ENCODE measurements around the gene SNCB. TPM values are rescaled to one million over a fixed set of nuclear protein-coding genes. Genes with fewer than 3 reads are reported as not detected.

SNCB gene
- total and polyA plus RNA-seq, 2 donors from 2014 or later: not detected

DNA sequence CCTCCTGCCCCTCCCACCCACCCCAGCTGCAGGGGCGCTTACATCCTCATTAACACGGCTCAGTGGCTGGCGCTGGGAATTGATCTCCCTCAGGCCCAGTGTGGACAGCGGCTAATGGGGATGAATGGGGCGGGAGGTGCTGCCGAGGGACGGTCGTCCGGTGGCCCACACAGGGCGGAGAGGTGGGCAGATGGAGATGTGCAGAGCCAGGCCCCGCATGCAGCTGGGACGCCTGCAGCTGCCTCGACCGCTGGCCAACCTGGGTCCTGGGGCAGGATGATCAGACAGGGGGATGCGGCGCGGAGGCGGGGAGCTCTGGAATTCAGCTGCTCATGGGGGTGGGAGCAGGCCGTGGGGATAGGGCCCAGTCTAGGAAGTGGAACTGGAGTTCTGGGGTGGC lies 34.6 kb upstream of the SNCB start:
- H3K27me3 ChIP-seq (ENCODE audit: control insufficient read depth, insufficient read depth, low read length): no peaks in the 10 kb centered on the region
- H3K4me1 ChIP-seq (ENCODE audit: control insufficient read depth in 2 of 3, insufficient read depth in 2 of 3, low read depth in 1 of 3, low read length in 3 of 3): peaks cover 0 to 4% (median 0%) of the 10 kb centered on the region in 3 donors
- TF ChIP-seq, protein P1, sequence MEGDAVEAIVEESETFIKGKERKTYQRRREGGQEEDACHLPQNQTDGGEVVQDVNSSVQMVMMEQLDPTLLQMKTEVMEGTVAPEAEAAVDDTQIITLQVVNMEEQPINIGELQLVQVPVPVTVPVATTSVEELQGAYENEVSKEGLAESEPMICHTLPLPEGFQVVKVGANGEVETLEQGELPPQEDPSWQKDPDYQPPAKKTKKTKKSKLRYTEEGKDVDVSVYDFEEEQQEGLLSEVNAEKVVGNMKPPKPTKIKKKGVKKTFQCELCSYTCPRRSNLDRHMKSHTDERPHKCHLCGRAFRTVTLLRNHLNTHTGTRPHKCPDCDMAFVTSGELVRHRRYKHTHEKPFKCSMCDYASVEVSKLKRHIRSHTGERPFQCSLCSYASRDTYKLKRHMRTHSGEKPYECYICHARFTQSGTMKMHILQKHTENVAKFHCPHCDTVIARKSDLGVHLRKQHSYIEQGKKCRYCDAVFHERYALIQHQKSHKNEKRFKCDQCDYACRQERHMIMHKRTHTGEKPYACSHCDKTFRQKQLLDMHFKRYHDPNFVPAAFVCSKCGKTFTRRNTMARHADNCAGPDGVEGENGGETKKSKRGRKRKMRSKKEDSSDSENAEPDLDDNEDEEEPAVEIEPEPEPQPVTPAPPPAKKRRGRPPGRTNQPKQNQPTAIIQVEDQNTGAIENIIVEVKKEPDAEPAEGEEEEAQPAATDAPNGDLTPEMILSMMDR (IDR thresholded peaks at IDR 0.05; ENCODE audit: borderline replicate concordance, extremely low read depth, insufficient read depth): no peak
- DNase-seq (peak in 1 of 5 donors; percentile 69), FAIRE-seq (no peak)
- intact Hi-C loops (cut with DNase I): no loop called here
- H3K27ac ChIP-seq (ENCODE audit: low read depth in 2 of 2, low read length in 2 of 2): no peak overlapping the region
- no peak overlapping the region for H3K4me3 ChIP-seq (ENCODE audit: low read length in 3 of 3)
- H3K9me3 ChIP-seq (ENCODE audit: control insufficient read depth in 2 of 3, insufficient read depth in 1 of 3, low read length in 3 of 3): no peaks in the 10 kb centered on the region
- H3K36me3 ChIP-seq (ENCODE audit: control insufficient read depth in 2 of 3, insufficient read depth in 3 of 3, low read length in 3 of 3): no peaks in the 10 kb centered on the region
- no peak overlapping the region for H3K9ac ChIP-seq (ENCODE audit: low read length in 3 of 3)

DNA sequence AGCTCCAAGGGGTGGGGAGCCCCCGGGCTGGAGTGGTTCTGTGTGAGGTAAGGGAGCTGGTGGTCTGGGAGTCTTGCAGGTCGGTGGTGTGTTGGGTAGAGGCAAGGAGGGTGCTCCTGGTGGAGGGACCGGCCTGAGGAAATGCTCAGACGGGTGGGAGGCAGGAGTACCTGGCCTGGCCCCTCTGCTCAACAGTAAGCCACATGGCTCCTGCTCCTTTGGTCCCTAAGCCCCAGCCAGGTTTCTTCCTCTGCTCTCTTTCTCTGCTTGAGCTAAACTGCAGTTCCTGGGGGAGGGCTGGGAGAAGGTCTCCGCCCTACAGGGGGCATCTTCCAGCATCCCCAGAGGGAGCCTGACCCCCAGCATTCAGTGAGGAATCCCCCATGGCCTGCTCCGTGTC lies 34.1 kb upstream of the SNCB start:
- FAIRE-seq (no peak), DNase-seq (peak in 1 of 5 donors; percentile 41)
- Histone ChIP-seq H3K27me3 (ENCODE audit: control insufficient read depth, insufficient read depth, low read length) (no peaks in the 10 kb centered on the region), H3K36me3 (ENCODE audit: control insufficient read depth in 2 of 3, insufficient read depth in 3 of 3, low read length in 3 of 3) (no peaks in the 10 kb centered on the region), H3K4me3 (ENCODE audit: low read length in 3 of 3) (no peak overlapping the region), H3K27ac (ENCODE audit: low read depth in 2 of 2, low read length in 2 of 2) (no peak overlapping the region), H3K9me3 (ENCODE audit: control insufficient read depth in 2 of 3, insufficient read depth in 1 of 3, low read length in 3 of 3) (no peaks in the 10 kb centered on the region), H3K9ac (ENCODE audit: low read length in 3 of 3) (no peak overlapping the region), H3K4me1 (ENCODE audit: control insufficient read depth in 2 of 3, insufficient read depth in 2 of 3, low read depth in 1 of 3, low read length in 3 of 3) (peaks cover 0 to 4% (median 0%) of the 10 kb centered on the region in 3 donors)
- TF ChIP-seq, protein P1 (IDR thresholded peaks at IDR 0.05; ENCODE audit: borderline replicate concordance, extremely low read depth, insufficient read depth): no peak
- intact Hi-C loops (cut with DNase I): no loop called here

DNA sequence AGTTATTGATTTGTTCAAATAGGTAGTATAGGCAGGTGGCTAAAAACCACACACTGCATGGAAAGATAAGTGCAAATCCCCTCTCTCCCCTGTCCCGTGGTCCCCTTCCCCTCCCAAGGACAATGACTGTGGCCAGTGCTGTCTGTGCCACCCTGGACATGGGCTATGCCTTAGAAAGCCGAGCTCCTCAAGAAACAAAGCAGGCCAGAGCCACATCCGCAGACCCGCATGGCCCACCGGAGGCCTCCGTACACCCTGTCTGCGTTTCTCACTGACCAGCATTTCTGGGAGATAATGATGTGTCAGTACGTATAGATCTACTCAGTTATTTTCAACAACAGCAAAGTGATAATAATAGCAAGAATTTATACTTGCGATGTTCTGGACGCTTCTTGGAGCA lies 33.2 kb upstream of the SNCB start:
- no peak overlapping the region for H3K4me3 ChIP-seq (ENCODE audit: low read length in 3 of 3)
- no peaks in the 10 kb centered on the region for H3K9me3 ChIP-seq (ENCODE audit: control insufficient read depth in 2 of 3, insufficient read depth in 1 of 3, low read length in 3 of 3)
- H3K9ac ChIP-seq (ENCODE audit: low read length in 3 of 3): no peak overlapping the region
- no peaks in the 10 kb centered on the region for H3K36me3 ChIP-seq (ENCODE audit: control insufficient read depth in 2 of 3, insufficient read depth in 3 of 3, low read length in 3 of 3)
- H3K4me1 ChIP-seq (ENCODE audit: control insufficient read depth in 2 of 3, insufficient read depth in 2 of 3, low read depth in 1 of 3, low read length in 3 of 3): peaks cover 0 to 6% (median 0%) of the 10 kb centered on the region in 3 donors
- FAIRE-seq: no peak
- H3K27me3 ChIP-seq (ENCODE audit: control insufficient read depth, insufficient read depth, low read length): no peaks in the 10 kb centered on the region
- intact Hi-C loops (cut with DNase I): no loop called here
- DNase-seq: peak in 1 of 5 donors; percentile 31
- TF ChIP-seq, protein P1 (IDR thresholded peaks at IDR 0.05; ENCODE audit: borderline replicate concordance, extremely low read depth, insufficient read depth): no peak
- no peak overlapping the region for H3K27ac ChIP-seq (ENCODE audit: low read depth in 2 of 2, low read length in 2 of 2)

Measured in kidney (tissue), 14 donors.